Endodermal cell (in vitro differentiated cells): ENCODE measurements around the gene CRELD1. TPM values are rescaled to one million over a fixed set of nuclear protein-coding genes. Genes with fewer than 3 reads are reported as not detected.

Experiments used
- DNase-seq: peaks from one replicate; pipeline ENCODE4 v3.0.0-alpha.2; 2017
- H3K27ac ChIP-seq: 2 replicates; pipeline ENCODE4 v1.5.1; 2013; ENCODE audit warnings: mild to moderate bottlenecking, low read depth, low read length, moderate library complexity
- H3K27me3 ChIP-seq: 2 replicates; pipeline ENCODE4 v1.6.1; 2013; ENCODE audit warnings: mild to moderate bottlenecking, low read length, moderate library complexity; ENCODE audit not compliant: insufficient read depth, control insufficient read depth, poor library complexity, severe bottlenecking
- H3K36me3 ChIP-seq: 2 replicates; pipeline ENCODE4 v1.7.0; 2013; ENCODE audit warnings: mild to moderate bottlenecking, low read length, moderate library complexity; ENCODE audit not compliant: control insufficient read depth, insufficient read depth
- H3K4me1 ChIP-seq: one replicate; pipeline ENCODE4 v1.7.0; 2013; ENCODE audit warnings: low read length; ENCODE audit not compliant: control insufficient read depth, insufficient read depth
- H3K4me3 ChIP-seq: 2 replicates; pipeline ENCODE4 v1.5.1; 2013; ENCODE audit warnings: mild to moderate bottlenecking, low read length, moderate library complexity
- H3K9ac ChIP-seq: 2 replicates; pipeline ENCODE4 v1.6.1; 2013; ENCODE audit warnings: mild to moderate bottlenecking, low read length, moderate library complexity; ENCODE audit not compliant: poor library complexity, severe bottlenecking; ENCODE audit errors: extremely low read depth
- H3K9me3 ChIP-seq: 2 replicates; pipeline ENCODE4 v1.6.1; 2013; ENCODE audit warnings: mild to moderate bottlenecking, low read length, moderate library complexity; ENCODE audit not compliant: control insufficient read depth
- H3K27ac Mint-ChIP-seq: 2 replicates; pipeline ENCODE4 v1.8.0; 2020; ENCODE audit warnings: mixed read lengths
- H3K27me3 Mint-ChIP-seq: 2 replicates; pipeline ENCODE4 v1.8.0; 2021; ENCODE audit warnings: mild to moderate bottlenecking, mixed read lengths; ENCODE audit not compliant: insufficient read depth
- H3K36me3 Mint-ChIP-seq: 2 replicates; pipeline ENCODE4 v1.8.0; 2020; ENCODE audit warnings: low read depth, mixed read lengths
- H3K4me1 Mint-ChIP-seq: 2 replicates; pipeline ENCODE4 v1.8.0; 2020; ENCODE audit warnings: mixed read lengths
- H3K4me3 Mint-ChIP-seq: 2 replicates; pipeline ENCODE4 v1.8.0; 2020; ENCODE audit warnings: mild to moderate bottlenecking, moderate library complexity, mixed read lengths
- H3K9me3 Mint-ChIP-seq: 2 replicates; pipeline ENCODE4 v1.8.0; 2020; ENCODE audit warnings: mild to moderate bottlenecking, mixed read lengths
- WGBS, 2 experiments: methylation state at CpG; one replicate each; pipeline versions ENCODE4 v1.1.5 to v1.1.7; 2013; ENCODE audit warnings: missing lambda C conversion rate in 2 of 2, mixed read lengths in 1 of 2; ENCODE audit not compliant: insufficient coverage in 1 of 2, insufficient read length in 1 of 2; 5-methylcytosine and 5-hydroxymethylcytosine counted together
- total RNA-seq, 2 donors: library from RNA; stranded (reverse); fragmentation: NEBNext Ultra II Directional in 1 of 2; extraction: Animal tissue kit (Norgen Biotek cat#: 25700) in 1 of 2; gene quantifications; 2 replicates in 1 of 2; 3 replicates in 1 of 2; pipeline ENCODE4 v1.2.1, GENCODE V29; 2021
- TF ChIP-seq, protein P1 (sequence below): fragments of 200-600 bp; sonication (generic); conservative IDR thresholded peaks from 2 replicates; pipeline ENCODE4 v1.5.0; 2021; ENCODE audit warnings: antibody characterized with exemption, mild to moderate bottlenecking

Gene CRELD1
- total RNA-seq, 2 donors from 2014 or later: 35.7 to 43.2 TPM

DNA sequence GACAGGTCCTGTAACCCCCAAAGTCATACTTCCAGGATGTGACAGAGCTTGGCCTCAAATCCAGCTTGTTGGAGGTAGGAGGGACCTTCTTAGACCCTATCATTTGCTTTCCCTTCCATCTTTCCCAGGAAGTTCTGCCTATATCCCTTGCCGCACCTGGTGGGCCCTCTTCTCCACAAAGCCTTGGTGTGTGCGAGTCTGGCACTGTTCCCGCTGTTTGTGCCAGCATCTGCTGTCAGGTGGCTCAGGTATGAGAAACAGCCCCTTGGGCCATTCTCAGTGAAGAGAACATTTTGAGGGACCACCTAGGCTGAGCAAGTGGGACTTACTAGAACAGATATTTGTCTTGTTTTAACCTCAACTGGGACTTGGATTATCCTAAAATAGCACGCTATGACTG, 29.7 kb upstream of the CRELD1 start:
- no peak overlapping the region for H3K27ac ChIP-seq
- H3K27me3 Mint-ChIP-seq: peaks cover 1% of the 10 kb centered on the region

DNA sequence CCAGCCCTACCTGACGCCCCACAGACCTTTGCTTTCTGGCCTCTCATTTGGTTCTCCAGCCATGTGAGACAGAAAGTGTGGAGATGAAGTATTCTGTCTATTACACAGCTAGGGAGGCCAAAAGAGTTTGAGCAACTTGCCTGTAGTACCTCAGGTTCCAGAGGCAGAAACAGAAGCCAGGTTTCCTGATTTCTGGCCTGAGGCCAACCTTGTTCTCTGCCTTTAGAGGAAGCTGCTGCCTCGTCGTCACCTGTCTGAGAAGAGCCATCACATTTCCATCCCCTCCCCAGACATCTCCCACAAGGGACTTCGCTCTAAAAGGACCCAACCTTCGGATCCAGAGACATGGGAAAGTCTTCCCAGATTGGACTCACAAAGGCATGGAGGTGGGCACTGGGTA, 27.2 kb upstream of the CRELD1 start:
- no peak for DNase-seq
- Histone ChIP-seq H3K9me3 (no peaks in the 10 kb centered on the region), H3K4me1 (no peaks in the 10 kb centered on the region), H3K9ac (no peak overlapping the region), H3K36me3 (no peaks in the 10 kb centered on the region), H3K27ac (no peak overlapping the region), H3K27me3 (no peaks in the 10 kb centered on the region), H3K4me3 (no peak overlapping the region)
- no peak overlapping the region for H3K4me3 Mint-ChIP-seq
- TF ChIP-seq, protein P1, sequence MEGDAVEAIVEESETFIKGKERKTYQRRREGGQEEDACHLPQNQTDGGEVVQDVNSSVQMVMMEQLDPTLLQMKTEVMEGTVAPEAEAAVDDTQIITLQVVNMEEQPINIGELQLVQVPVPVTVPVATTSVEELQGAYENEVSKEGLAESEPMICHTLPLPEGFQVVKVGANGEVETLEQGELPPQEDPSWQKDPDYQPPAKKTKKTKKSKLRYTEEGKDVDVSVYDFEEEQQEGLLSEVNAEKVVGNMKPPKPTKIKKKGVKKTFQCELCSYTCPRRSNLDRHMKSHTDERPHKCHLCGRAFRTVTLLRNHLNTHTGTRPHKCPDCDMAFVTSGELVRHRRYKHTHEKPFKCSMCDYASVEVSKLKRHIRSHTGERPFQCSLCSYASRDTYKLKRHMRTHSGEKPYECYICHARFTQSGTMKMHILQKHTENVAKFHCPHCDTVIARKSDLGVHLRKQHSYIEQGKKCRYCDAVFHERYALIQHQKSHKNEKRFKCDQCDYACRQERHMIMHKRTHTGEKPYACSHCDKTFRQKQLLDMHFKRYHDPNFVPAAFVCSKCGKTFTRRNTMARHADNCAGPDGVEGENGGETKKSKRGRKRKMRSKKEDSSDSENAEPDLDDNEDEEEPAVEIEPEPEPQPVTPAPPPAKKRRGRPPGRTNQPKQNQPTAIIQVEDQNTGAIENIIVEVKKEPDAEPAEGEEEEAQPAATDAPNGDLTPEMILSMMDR: no peak
- H3K27ac Mint-ChIP-seq: no peak overlapping the region
- H3K36me3 Mint-ChIP-seq: no peaks in the 10 kb centered on the region
- WGBS, 2 experiments: 92 to 94% methylated on average over 4 to 5 of the region's 5 CpGs
- H3K27me3 Mint-ChIP-seq: peaks cover 1% of the 10 kb centered on the region
- peaks cover 13% of the 10 kb centered on the region for H3K4me1 Mint-ChIP-seq
- H3K9me3 Mint-ChIP-seq: no peaks in the 10 kb centered on the region

More for the DNA sequence above, 29.7 kb upstream of the CRELD1 start:
- no peaks in the 10 kb centered on the region for H3K4me1 ChIP-seq
- Mint-ChIP-seq H3K9me3 (no peaks in the 10 kb centered on the region), H3K27ac (no peak overlapping the region), H3K4me3 (no peak overlapping the region), H3K4me1 (peaks cover 14% of the 10 kb centered on the region), H3K36me3 (no peaks in the 10 kb centered on the region)
- H3K9ac ChIP-seq: no peak overlapping the region
- 93 to 95% methylated on average over 3 to 4 of the region's 4 CpGs for WGBS, 2 experiments
- no peaks in the 10 kb centered on the region for H3K27me3 ChIP-seq
- TF ChIP-seq, protein P1: no peak
- H3K9me3 ChIP-seq: no peaks in the 10 kb centered on the region
- no peak for DNase-seq
- no peaks in the 10 kb centered on the region for H3K36me3 ChIP-seq
- H3K4me3 ChIP-seq: no peak overlapping the region

DNA sequence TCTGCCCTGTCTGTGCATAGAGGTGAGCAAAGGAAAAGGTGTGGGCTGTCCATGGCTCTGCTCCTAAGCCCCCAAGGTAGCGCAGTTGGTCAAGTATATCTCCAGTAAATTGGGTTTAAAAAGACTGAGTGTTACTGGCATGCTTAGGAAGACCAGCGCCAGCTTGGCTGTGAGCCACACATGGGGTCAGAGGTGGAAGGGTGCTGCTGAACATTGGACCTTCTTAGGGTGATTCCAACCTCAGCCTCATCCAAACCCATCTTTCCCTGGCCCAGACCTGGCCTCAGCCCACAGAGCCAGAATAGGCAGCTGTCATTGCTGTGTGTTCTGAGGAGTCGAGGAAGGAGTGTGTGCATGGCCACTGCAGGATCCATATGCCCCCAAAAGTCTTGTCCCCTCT, 25.3 kb upstream of the CRELD1 start:
- H3K27me3 ChIP-seq: no peaks in the 10 kb centered on the region
- H3K9me3 ChIP-seq: no peaks in the 10 kb centered on the region
- H3K9ac ChIP-seq: no peak overlapping the region
- no peak overlapping the region for H3K27ac ChIP-seq
- H3K4me1 Mint-ChIP-seq: peaks cover 5% of the 10 kb centered on the region
- H3K36me3 Mint-ChIP-seq: no peaks in the 10 kb centered on the region
- H3K27me3 Mint-ChIP-seq: peaks cover 1% of the 10 kb centered on the region
- no peak overlapping the region for H3K4me3 Mint-ChIP-seq
- 83 to 98% methylated on average over 2 to 3 of the region's 3 CpGs for WGBS, 2 experiments
- DNase-seq: no peak
- no peaks in the 10 kb centered on the region for H3K4me1 ChIP-seq
- H3K4me3 ChIP-seq: no peak overlapping the region
- no peaks in the 10 kb centered on the region for H3K9me3 Mint-ChIP-seq
- H3K27ac Mint-ChIP-seq: no peak overlapping the region
- TF ChIP-seq, protein P1: no peak
- no peaks in the 10 kb centered on the region for H3K36me3 ChIP-seq
